Ureter (tissue), 1 donor: Measurements from ENCODE around the gene CLDN22. TPM values are rescaled to one million over a fixed set of nuclear protein-coding genes. Genes with fewer than 3 reads are reported as not detected.

Source experiments
- DNase-seq: peaks from one replicate; pipeline ENCODE4 v3.0.0-alpha.2; 2020; ENCODE audit warnings: low spot score
- total RNA-seq: library from RNA; stranded (reverse); gene quantifications from one replicate; pipeline ENCODE4 v1.2.4, GENCODE V29; 2023
- donor health status: DM: yes; HTN: yes; CAD: no.

CLDN22 gene
- total RNA-seq, 1 donor from 2014 or later = not detected

DNA sequence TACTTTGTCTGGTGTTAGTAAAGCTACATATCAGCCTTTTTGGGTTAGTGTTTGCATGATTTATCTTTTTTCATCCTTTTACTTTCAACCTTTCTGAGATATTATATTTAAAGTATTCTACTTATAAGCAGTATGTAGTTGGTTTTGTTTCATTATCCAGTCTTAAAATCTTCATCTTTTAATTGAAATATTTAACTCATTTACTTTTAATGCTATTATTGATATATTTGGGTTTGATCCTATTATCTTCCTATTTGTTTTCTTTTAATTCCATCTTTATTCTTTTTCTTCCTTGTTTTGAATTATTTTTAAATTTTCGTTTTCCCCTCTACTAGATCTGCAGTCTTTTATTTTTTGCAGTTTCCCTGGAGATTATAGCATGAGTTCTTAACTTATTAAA lies 44.0 kb downstream of the CLDN22 start:
- DNase-seq = no peak

GRCh38 chr4:183272384-183272783 lies 47.7 kb downstream of the CLDN22 start:
- no peak for DNase-seq

DNA sequence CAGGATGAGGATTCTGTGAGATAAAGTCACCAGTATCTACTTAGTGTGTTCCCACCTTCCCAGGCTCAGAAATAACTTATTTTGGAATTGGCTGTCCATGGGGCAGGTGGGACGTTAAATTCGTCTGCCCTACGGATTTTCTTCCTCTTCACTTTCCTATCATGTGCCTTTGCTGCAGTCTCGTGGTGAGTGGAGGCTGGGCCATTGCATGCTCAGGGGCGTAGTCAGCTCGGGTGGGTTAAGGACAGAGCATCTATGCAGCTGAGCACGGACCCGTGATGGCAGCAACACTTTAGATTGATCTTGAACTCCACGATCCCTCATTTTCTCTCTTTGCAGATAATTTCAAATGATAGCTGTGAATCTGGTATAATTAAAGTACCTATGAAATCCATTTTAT lies 51.5 kb downstream of the CLDN22 start:
- no peak for DNase-seq

Other genes with a start within 250 kb of the CLDN22 start
- gene WWC2, start 221.0 kb downstream of the CLDN22 start, total RNA-seq = 32.2 TPM
- not detected for gene CLDN24, start 2.1 kb upstream of the CLDN22 start, total RNA-seq
- 15.0 TPM for gene CDKN2AIP, start 124.4 kb upstream of the CLDN22 start, total RNA-seq
- gene ING2, start 184.8 kb upstream of the CLDN22 start, total RNA-seq = 10.3 TPM